HK-2 (cell line): Measurements from ENCODE around the gene LDLRAD4.

Experiments used
- DNase-seq: peaks from one replicate; pipeline ENCODE4 v3.0.0-alpha.2; 2018; ENCODE audit not compliant: unreplicated experiment

The LDLRAD4 gene

DNA sequence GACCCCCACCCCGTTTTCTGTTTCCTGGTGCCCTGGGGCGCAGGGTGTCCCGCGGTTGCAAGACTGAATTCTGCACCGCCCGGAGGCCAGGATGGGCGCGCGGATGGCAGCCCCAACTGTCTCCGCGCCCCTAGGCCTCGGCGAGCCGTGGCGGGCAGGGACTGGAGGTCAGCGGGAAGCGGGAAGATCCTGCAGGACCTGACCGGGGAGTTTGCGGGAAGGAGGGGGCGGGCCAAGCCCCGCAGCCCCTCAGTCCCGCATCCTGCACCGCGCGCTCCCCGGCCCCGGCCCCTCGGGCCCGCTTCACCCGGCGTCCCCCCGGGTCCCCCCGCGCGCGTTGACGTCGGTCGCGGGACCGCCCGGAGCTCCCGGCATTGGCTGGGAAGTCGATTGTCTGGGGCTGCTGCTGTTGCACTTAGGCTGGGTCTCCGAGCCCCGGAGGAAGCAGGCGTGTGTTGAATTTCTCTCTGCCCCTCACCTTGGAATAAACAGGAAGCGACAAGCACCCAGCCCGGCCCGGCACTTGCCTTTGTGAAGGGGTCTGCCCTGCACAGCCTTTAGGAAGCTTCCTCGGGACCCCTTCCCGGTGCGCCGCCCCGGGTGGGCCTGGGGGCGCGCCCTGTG is at the start of gene LDLRAD4:
TSS of gene LDLRAD4 (plus strand) at position 393 of the 624 bp plus-strand sequence.
- no peak for DNase-seq

DNA sequence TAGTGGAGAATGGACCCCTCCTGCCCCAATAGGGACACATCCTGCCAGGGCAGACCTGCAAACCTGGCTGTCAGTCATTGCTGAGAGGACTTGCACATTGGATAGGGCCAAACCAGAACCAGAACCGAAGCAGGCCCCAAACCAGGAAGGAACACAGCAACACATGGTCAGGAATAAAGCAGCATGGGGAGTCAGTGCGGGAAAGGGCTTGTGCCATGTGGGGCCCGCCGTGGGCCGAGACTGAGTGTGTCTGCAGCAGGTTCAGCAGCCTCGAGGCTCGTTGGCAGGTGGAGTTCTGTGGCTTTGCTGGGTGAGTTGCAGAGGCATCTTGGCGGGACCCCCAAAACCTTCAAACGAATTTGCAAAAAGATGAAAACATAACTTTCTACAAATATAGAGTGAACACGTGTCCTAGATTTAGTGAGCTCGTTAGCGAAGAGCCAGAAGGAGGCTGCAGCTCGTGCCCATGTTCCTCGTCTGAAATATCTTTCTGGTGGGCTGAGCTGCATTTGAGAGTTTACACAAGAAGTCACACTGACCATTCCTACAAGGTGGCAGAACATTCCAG is 44.9 kb upstream of the LDLRAD4 start:
- no peak for DNase-seq

DNA sequence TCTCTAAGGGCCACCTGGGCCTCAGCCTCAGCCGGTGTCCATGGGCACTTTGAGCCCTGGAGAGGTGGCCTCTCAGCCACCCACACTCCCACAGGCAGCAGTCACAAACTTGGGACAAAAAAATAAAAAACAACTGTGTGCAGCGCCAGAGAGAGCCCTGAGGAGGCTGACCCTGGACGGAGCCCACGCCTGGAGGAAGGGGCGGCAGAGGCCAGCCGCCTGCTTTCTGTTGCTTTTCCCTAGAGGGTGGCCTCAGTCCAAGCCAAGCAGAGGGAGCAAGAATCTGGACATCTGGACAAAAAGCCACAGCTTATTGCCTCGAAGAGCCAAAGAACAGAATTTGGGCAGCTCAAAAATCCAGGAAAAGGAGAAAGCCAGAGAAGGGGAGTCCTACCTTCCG is 43.3 kb upstream of the LDLRAD4 start:
- DNase-seq, result no peak

DNA sequence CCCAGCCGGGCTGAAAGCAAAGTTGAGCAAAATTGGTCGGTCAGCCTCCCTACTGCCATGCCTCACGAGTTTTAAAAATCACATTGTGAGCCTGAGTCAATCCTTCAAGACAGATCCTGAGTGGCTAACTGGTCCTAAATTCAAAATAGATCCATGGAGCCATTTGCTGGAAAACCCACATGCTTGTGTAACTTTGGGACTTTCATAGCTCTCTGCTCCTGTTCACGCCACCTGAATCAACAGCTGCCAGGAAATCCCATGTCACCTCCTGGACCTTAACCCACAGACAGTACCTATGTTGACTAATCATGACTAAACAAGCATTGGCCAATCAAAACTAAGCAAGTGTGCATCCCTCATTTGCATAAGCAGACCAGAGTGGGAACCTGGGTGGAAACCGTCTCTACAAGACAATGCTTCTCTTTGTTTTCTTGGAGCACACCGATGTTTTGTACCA is 42.8 kb upstream of the LDLRAD4 start:
- DNase-seq, result no peak

DNA sequence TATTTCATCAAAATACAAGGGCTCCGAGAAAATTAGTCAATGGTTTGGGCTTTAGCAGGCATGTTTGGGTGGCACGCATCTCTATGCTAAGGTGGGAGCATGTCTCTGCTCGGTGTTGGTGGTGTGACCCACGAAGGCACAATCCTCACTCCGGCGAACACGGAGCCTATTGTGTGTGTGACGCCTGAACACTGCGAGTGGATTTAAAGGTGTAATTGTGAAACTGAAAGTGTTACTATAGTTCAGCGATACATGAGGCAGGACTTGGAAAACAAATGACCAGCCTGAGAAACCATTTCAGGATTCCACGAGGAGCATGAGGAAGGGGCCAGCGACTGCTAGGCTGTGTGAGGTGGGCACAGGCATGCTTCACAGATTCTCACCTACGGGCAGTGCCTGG is 41.7 kb upstream of the LDLRAD4 start:
- no peak for DNase-seq

DNA sequence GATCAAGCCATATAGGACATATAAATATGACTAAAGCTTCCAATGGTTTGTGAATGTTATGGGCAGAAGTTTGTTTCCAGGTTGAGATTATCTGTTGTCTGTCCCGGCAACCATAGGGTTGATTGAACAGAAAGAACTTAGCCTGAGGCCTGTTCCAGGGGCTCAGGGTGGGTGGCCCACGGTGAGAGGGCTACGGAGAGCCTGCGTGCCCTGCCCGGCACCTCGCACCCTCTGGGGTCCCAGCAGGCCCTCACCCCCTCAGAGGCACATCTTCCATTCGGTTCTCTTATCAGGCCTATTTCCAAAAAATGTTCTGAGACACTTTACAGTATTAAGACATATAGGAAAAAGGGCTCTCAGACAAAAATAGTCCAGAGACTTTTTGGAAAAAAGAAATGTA is 40.4 kb upstream of the LDLRAD4 start:
- DNase-seq, result no peak

DNA sequence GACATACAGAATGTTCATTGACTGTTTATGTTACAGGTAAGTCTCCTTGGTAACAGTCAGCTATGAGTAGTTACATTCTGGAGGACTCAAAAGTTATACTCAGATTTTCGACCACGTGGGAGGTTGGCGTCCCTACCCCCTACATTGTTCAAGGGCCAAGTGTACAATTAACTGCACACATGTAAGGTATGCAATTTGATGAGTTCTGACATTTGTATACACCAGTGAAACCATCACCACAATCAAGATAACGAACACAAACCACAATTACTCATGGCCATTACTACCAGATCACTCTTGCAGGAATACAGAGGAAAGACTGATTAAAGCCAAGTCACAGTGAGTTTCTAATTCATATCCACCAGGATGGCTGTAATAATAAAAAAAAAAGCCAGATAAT is 39.6 kb upstream of the LDLRAD4 start:
- DNase-seq, result no peak

DNA sequence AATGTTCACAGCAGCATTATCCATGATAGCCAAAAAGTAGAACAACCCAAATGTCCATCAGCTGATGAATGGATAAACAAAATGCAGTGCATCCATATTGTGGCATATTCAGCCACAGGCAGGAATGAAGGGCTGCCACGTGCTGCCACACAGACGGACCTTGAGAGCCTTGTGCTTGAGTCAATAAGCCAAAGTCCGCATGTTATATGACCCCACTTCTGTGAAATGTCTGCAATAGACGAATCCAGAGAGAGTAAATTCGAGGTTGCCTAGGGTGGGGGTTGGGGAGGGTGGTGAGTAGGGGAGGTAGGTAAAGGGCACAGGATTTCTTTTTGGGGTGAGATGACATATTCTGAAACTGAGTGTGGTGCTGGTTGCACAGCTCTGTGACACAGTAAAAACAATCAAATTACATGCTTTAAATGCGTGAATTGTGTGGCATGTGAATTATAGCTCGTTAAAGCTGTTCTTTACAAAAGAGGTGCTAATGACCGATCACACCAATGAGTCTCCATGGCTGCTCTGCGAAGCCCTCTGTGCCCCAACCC is 38.9 kb upstream of the LDLRAD4 start:
- DNase-seq, result no peak

DNA sequence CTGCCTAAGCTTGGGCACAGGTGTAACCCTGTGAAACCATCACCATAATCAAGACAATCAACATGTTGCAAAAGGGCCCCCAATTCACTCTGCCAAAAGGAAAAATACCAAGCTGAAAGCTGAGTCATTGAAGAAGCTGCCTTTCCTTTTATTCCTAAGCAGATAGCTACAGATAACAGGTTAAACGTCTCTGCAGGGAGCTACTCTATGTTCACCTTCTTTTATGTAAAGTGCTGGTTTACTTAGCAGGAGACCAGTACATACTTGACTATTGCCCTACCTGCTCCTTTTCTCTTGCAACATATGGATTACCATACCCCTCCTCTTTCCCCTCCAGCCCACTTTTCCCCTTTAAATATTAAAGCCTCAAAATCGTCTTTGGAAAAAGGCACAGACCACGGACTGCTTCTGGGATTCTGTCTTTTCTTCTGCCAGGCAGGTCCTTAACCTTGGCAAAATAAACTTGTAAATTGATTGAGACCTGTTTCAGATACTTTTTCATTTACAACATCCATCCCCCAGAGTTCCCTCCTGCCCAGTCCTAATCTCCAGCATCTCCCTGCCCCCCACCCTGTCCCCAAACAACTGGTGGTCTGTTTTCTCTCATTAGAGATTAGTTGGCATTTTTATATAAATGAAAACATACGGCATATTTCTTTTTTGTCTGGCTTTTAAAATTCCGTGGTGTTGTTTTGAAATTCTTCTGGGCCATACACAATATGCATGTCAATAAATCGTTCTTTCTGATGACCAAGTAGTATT is 37.8 kb upstream of the LDLRAD4 start:
- no peak for DNase-seq

DNA sequence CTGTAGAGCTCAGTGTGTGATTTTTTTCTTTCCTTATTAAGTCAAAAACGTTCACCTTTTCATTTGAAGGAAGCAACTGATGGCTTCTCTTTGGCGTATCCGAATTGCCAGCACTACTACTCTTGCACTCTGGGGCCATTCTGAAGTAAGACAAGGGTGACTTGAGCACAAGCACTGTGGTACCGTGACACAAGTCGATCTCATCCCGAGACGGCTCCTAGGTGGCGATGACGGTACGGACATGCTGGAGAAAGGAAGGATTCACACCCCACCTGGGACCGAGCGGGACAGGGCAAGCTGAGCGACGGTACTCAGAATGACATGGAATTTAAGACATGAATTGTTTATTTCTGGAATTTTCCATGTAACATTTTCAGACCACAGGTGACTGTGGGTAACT is 36.8 kb upstream of the LDLRAD4 start:
- no peak for DNase-seq

DNA sequence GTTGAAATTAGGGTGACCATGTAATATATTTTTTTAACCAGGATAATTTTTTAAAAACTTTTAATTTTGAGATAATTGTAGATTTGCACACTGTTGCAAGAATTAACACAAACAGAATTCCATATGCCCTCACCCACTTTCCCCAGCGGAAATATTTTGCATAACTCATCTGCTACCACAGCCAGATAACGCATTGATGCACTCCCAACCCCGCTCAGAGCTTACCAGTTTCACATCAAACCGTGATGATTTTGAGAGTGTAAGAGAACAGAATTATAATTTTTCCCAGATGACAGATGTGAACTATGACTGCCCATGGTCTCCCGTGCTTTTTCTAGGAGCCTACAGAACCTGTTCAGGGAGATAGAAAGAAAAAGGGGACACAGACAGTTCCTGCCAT is 35.2 kb upstream of the LDLRAD4 start:
- DNase-seq, result no peak

DNA sequence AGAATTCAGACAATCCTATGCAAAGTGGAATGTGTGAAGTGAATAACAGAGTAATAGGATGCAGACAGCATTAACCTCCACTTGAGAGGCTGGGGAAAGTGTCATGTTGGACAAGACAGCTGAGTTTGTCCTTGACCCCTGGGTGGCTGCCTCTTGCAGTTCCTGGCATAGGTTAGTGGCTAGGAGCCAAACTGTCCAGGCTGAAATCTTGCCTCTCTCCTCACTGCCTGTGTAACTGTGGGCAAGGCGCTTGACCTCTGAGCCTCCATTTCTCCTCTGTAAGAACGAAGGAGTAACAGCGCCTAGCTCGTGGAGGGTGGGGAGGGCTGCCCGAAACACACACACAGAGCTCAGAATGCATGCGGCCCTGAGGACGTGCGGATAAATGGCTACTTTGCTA is 34.8 kb upstream of the LDLRAD4 start:
- DNase-seq, result no peak

DNA sequence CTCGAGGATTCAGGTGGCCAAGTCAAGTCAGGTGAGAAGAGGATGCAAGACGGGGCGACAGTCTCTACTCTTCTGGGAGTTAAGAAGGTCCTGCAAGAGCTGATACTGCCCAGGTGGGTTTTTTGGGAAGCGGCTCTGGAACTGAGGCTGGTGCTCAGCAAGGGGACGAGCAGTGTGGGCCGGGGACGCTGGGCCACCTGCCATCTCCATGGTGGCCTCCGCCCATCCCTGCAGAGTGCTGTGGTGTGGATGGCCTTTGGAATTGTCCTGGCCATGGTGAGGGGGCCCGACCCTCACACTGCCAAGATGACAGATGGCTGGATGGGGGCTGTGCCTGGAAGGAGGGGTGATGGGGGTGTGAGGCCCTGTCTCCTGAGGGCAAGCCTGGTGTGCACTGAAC is 34.2 kb upstream of the LDLRAD4 start:
- no peak for DNase-seq

DNA sequence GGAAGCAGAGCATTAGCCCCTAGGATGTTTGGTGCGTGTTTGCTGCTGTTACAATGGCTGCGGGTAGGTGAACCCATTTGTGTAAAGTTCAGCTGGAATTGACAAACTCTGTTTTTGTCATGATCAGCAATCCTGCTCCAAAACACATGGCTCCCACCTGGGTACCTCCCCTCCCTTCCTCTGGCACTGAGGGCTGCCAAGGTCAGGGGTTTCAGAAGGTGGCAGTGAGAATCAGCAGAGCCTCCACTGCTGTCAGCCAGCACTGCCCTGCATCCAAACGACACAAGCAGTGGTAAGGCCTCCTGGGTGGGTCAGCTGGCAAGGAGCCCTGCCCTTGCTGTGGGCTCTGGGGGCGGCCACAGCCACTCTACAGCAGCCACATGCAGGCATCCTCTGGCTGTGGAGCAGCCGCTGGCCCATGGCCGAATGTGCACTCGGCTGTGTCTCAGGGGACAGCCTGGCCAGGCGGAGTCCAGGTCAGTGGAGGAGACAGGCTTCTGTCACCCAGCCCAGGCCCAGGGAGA is 32.8 kb upstream of the LDLRAD4 start:
- no peak for DNase-seq

DNA sequence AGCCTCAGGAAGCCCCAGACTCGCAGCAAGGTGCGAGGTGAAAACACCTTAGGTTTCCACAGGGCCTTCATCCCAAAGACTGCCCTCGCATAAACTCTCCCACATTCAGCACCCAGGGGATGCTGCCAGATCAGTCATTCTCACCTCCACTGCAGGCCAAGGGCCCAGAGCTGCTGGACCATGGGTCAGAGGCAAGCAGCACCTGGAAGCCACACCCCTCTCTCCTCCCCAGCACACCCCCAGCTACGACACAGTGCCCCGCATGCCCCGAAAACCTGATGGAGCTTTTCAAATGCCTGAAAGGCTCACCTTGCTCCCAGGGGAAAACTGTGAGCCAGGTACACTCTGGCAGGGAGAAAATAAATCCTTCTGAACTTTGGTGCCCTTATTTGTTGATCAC is 31.9 kb upstream of the LDLRAD4 start:
- no peak for DNase-seq

DNA sequence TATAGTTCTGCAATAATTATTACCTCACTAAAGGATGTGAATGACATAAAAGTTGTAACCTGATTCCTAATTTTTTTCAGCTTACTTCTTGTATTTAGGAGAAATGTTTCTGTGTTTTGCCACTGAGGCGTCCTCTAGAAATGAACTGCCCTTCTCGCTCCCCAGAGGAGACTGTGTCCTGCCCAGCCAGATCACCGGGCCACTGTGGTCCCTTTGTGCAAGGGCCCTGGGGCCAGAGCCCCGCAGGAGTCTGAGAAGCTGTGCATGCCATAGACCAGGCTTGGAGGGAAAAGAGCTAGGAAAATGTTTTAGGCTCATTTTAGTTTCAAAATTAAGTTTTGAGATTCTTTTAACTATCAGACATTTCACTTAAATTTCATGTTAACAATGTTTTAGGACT is 31.1 kb upstream of the LDLRAD4 start:
- DNase-seq, result no peak

DNA sequence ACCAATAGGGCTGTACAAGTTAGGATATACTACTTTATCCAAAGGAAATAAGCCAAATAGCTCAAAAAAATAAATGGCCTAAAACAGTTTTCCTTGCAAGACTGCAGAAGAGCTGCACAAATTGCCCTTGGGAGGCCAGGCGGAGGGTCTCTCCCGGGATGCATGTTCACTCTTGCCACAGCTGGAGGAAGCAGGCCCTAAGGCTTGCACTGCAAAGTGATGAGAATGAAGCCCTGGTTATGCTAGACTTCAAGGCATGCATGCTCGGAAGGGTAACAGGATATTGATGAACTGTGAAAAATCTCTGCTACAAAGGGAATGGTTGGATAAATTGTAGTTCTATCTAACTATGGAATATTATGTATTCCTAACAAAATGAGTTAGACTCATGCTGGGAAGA is 27.5 kb upstream of the LDLRAD4 start:
- no peak for DNase-seq

DNA sequence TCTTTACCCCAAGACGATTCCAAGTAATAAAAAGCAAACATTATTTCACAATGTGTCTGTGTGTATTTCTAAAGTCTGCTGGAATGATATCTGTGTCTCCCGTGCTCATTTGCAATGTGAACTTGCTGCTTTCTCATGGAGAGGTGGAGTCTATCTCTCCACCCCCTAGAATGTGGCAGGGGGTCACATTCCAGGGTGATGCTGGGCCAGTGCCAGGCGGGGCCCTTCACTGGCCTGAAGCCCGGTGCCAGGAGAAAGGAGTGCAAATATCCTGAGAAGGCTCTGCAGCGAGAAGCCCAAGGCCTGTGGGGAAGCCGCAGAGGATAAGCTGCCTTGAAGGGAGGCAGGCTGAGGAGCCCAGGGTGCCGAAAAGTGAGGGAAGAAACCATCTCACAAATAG is 26.8 kb upstream of the LDLRAD4 start:
- DNase-seq, result no peak

DNA sequence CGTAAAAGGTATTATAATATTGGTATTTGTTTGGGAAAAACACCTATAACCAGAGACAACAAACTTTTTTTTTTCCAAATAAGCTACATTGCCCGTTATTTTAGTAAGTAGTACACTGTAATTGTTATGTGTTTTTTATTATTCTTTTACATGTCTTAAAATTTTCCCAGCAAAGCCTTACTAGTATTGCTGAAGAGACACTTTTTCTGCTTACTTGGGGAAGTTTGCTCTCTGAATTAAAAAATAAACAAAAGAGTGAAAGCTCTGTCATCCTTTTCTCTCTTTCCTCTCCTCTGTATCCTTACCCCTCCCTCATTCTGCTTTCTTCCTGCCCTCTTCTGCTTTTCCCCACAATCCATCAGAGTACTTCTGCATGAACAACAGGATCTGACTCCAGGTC is 25.6 kb upstream of the LDLRAD4 start:
- no peak for DNase-seq

DNA sequence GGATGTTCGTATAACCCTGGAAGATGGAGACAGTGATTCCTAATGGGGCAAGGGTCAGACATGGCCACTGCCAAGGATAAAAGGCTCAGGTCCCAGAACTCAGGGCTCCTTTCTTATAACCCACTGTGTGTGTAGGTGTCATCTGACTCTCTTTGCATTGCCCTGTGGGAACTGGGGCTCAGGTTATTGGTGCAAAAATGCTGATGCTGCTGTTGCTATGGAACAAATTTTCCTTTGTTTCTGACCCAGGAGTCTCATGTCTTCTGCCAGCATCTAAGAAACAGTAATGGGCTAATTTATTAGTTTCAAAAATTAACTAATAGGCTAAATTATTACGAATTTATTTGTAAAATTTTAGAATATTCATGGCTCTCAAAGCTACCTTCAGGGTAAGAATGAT is 24.3 kb upstream of the LDLRAD4 start:
- no peak for DNase-seq

DNA sequence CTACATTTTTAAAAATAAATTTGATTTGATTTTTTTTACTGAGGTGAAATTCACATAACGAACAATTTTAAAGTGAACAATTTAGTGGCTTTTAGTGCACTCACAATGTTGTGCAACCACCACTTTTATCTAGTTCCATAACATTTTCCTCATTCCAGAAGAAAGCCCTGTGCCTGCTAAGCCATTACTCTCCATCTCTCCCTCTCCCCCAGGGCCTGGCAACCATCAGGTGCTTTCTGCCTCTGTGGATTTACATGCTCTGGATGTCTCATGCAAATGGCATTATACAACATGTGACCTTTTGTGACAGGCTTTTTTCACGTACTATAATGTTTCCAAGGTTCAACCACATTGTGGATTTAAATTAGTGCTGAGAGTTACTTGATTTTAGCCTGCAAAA is 19.9 kb upstream of the LDLRAD4 start:
- DNase-seq, result no peak

DNA sequence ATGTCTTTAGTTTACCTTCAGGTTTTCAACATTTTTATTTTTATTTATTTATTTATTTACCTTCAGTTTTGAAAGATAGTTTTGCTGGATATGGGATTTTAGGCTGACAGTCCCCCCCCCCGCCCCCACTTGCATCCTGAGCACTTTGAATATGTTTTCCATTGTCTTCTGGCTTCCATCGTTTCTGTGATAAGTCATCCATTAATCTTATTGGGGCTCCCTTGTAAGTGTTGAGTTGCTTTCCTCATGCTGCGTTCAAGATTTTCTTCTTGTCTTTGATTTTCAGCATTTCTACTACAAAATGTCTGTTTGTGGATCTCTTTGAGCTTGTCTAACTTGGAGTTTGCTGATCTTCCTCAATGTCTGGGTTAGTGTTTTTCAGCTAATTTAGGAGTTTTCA is 19.4 kb upstream of the LDLRAD4 start:
- DNase-seq, result no peak

DNA sequence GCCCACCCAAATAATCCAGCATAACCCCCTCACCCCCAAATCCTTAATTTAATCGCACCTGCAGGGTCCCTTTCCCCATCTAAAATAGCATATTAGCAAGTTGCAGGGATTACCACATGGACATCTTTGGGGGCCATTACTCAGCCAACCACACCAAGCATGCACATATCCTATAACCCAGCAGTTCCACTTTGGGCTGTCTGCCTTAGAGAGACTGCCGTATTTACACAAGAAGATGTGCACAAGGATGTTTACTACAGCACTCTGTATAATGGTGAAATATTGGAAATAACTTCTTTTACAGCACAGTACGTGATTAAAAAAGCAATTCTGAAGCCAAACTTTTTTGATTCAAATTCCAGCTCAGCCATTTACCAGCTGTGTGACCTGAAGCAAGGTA is 17.3 kb upstream of the LDLRAD4 start:
- no peak for DNase-seq
